ENCODE measurements around the gene SLC25A6. TPM values are rescaled to one million over a fixed set of nuclear protein-coding genes. Genes with fewer than 3 reads are reported as not detected.
"Not testable (repeated sequence)": the region's sequence is repeated elsewhere in the genome, so short reads cannot be mapped to it uniquely, and the experiment has no call there.

SLC25A6 gene
- total and polyA plus RNA-seq, 2 donors (not counting 3 experiments of a cell fraction or from before 2014, with no cell fraction given), result 410 to 1,153 TPM

DNA sequence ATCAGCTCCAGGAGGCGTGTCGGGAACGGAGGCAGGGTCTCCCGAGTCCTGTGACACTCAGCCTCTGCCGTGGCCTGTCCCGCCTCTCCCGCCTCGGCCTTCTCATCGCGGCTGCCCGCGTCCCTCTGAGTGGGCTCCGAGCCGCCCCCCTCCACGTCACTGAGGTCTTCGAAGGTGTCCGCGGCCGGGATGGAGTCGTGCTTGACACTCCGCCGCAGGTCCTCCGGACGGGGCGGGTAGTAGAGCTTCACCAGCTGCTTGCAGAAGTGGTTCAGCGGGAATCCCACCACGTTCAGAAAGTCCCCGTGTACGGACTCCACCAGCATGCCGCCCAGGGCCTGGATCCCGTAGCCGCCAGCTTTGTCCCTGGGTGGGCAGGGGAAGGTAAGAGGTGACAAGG is 35.8 kb upstream of the SLC25A6 start:
- Histone ChIP-seq H3K27me3 (ENCODE audit: control insufficient read depth in 2 of 2, insufficient read depth in 2 of 2, low read length in 2 of 2) (no peaks in the 10 kb centered on the region), H3K79me2 (ENCODE audit: control insufficient read depth, insufficient read depth, low read length) (no peaks in the 10 kb centered on the region), H4K20me1 (replicated peaks; ENCODE audit: control insufficient read depth, extremely low read depth, insufficient read depth, low read length) (no peaks in the 10 kb centered on the region), H3K36me3 (ENCODE audit: control insufficient read depth in 2 of 2, extremely low read depth in 1 of 2, insufficient read depth in 2 of 2, low read length in 2 of 2) (peaks cover 0 to 5% of the 10 kb centered on the region in 2 experiments), H3K9ac (replicated peaks; ENCODE audit: extremely low read depth, insufficient read depth, low read length) (no peak overlapping the region), H3K9me3 (replicated peaks; ENCODE audit: control insufficient read depth, insufficient read depth, low read length) (no peaks in the 10 kb centered on the region), H3K9me1 (replicated peaks; ENCODE audit: control insufficient read depth, extremely low read depth, insufficient read depth, low read length) (no peaks in the 10 kb centered on the region), H3K4me1 (ENCODE audit: control insufficient read depth, extremely low read depth, insufficient read depth, low read length) (no peaks in the 10 kb centered on the region), H3K4me3 (replicated peaks in 1 of 3; ENCODE audit: insufficient read depth in 1 of 3, low read depth in 1 of 3, low read length in 3 of 3) (no peak overlapping the region), H2AFZ (ENCODE audit: low read depth, low read length) (no peak overlapping the region), H3K4me2 (ENCODE audit: insufficient read depth, low read length) (no peak overlapping the region), H3K27ac (ENCODE audit: insufficient read depth, low read depth, low read length) (no peak overlapping the region)
- ChIA-PET POLR2A (no interaction called here), CTCF (no interaction called here)
- BruUV-seq (replicated peaks), result no TSS peak
- FAIRE-seq (no peak), DNase-seq (ENCODE audit: low read depth, low spot score) (no peak)
- dilution Hi-C loops (cut with MboI; ENCODE audit: extremely low pct_ligation_motif_present, low sequenced_read_pairs), result no loop called here
- intact Hi-C loops (cut with micrococcal nuclease), result no loop called here
- TF ChIP-seq GATA2 (IDR thresholded peaks at IDR 0.05; ENCODE audit: insufficient read depth, insufficient read length, low read depth, low read length), result no peak
- TF ChIP-seq, protein P1, sequence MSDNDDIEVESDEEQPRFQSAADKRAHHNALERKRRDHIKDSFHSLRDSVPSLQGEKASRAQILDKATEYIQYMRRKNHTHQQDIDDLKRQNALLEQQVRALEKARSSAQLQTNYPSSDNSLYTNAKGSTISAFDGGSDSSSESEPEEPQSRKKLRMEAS (IDR thresholded peaks at IDR 0.05; ENCODE audit: insufficient read depth, insufficient read length), result no peak
- TF ChIP-seq POLR2AphosphoS5 (IDR thresholded peaks at IDR 0.05; ENCODE audit: insufficient read depth, low read depth, low read length), result no peak
- TF ChIP-seq, protein P2, sequence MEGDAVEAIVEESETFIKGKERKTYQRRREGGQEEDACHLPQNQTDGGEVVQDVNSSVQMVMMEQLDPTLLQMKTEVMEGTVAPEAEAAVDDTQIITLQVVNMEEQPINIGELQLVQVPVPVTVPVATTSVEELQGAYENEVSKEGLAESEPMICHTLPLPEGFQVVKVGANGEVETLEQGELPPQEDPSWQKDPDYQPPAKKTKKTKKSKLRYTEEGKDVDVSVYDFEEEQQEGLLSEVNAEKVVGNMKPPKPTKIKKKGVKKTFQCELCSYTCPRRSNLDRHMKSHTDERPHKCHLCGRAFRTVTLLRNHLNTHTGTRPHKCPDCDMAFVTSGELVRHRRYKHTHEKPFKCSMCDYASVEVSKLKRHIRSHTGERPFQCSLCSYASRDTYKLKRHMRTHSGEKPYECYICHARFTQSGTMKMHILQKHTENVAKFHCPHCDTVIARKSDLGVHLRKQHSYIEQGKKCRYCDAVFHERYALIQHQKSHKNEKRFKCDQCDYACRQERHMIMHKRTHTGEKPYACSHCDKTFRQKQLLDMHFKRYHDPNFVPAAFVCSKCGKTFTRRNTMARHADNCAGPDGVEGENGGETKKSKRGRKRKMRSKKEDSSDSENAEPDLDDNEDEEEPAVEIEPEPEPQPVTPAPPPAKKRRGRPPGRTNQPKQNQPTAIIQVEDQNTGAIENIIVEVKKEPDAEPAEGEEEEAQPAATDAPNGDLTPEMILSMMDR (IDR thresholded peaks at IDR 0.05; ENCODE audit: extremely low read depth in 1 of 2, insufficient read depth in 1 of 2, low read depth in 1 of 2, low read length in 2 of 2), result no peak
- TF ChIP-seq POLR2A (IDR thresholded peaks at IDR 0.05; ENCODE audit: low read depth, low read length), result no peak
- TF ChIP-seq EZH2 (IDR thresholded peaks at IDR 0.05; ENCODE audit: borderline replicate concordance, low read depth, low read length, severe bottlenecking), result no peak
- TF ChIP-seq FOS (IDR thresholded peaks at IDR 0.05; ENCODE audit: borderline replicate concordance, insufficient read depth, low read length), result no peak
- TF ChIP-seq JUN (IDR thresholded peaks at IDR 0.05; ENCODE audit: borderline replicate concordance, insufficient read depth, insufficient read length, low read depth), result no peak
- TF ChIP-seq MYC (IDR thresholded peaks at IDR 0.05; ENCODE audit: low read depth, low read length), result no peak

DNA sequence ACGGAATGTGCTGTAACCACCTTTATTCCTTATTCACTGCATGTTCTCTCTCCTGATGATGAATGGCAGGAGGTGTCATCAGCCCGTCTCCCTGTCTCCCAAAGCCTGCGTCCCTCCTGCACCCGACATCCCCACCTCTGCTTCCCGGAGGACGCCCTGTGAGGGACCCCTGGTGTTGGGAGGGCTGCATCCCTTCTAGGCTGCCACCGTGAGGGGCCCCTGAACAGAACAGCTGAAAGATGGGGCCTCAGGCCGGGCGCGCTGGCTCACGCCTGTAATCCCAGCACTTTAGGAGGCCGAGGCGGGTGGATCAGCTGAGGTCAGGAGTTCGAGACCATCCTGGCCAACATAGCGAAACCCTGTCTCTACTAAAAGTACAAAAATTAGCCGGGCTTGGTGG is 34.4 kb upstream of the SLC25A6 start:
- H3K79me2 ChIP-seq (ENCODE audit: control insufficient read depth, insufficient read depth, low read length); BruUV-seq (replicated peaks); FAIRE-seq; dilution Hi-C loops (cut with MboI; ENCODE audit: extremely low pct_ligation_motif_present, low sequenced_read_pairs); H3K9ac ChIP-seq (replicated peaks; ENCODE audit: extremely low read depth, insufficient read depth, low read length); H2AFZ ChIP-seq (ENCODE audit: low read depth, low read length); CTCF ChIA-PET; H3K9me1 ChIP-seq (replicated peaks; ENCODE audit: control insufficient read depth, extremely low read depth, insufficient read depth, low read length); H3K27me3 ChIP-seq (ENCODE audit: control insufficient read depth in 2 of 2, insufficient read depth in 2 of 2, low read length in 2 of 2); H3K36me3 ChIP-seq (ENCODE audit: control insufficient read depth in 2 of 2, extremely low read depth in 1 of 2, insufficient read depth in 2 of 2, low read length in 2 of 2); H3K4me2 ChIP-seq (ENCODE audit: insufficient read depth, low read length); H3K27ac ChIP-seq (ENCODE audit: insufficient read depth, low read depth, low read length); POLR2A ChIA-PET; H3K4me1 ChIP-seq (ENCODE audit: control insufficient read depth, extremely low read depth, insufficient read depth, low read length); H4K20me1 ChIP-seq (replicated peaks; ENCODE audit: control insufficient read depth, extremely low read depth, insufficient read depth, low read length); intact Hi-C loops (cut with micrococcal nuclease); DNase-seq (ENCODE audit: low read depth, low spot score); H3K9me3 ChIP-seq (replicated peaks; ENCODE audit: control insufficient read depth, insufficient read depth, low read length); H3K4me3 ChIP-seq (replicated peaks in 1 of 3; ENCODE audit: insufficient read depth in 1 of 3, low read depth in 1 of 3, low read length in 3 of 3): not testable (repeated sequence)

All from endothelial cell of umbilical vein (primary cell).